HTERT RPE-1 (cell line): Measurements from ENCODE around the gene VPS13D.
"Not testable (repeated sequence)": the region's sequence is repeated elsewhere in the genome, so short reads cannot be mapped to it uniquely, and the experiment has no call there.

ENCODE experiments used
- in situ Hi-C: fragments of 300-500 bp; cut with MboI; formaldehyde crosslinking; loops from 4 replicates; pipeline ENCODE4 v1.14.3; 2020; ENCODE audit warnings: low sequenced_read_pairs

The VPS13D gene

DNA sequence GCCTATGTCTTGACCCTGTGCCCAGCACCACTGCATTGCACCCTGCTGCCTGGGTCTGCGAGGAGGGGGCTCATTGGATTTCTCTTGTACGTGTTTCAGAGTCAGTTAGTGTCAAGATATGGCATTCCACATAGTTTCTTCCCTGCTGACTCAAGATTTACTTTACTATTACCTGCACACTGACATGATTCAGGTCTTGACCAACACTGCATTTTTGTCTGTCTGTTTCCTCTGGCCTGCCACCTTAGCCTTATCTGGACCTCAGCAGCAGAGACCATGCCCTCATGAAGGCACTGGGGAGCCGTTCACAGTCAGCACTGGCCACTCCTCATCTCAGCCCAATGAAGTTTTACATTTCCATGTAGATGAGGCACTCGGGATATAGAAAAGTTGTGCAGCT is 232.8 kb downstream of the VPS13D start:
- in situ Hi-C loops, result no loop called here

DNA sequence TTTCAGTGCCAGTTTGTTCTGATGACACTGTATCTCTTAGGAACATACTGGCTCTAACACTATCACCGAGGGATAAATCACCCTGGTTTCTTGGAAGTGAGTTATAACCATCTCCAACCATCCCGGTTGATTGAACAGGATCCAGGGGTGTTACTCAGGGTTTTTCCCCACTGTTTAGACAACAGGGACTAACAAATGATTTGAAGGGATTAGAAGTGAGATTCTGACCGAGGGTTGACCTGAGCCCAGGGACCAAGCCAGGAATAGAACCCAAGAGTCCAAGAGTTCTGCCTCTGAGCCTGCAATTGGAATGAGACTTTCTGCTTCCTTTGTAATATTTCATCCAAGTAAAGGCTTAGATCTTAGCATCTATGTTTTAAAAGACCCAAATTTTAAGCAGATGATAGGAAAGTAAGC is 234.2 kb downstream of the VPS13D start:
- in situ Hi-C loops, result no loop called here

DNA sequence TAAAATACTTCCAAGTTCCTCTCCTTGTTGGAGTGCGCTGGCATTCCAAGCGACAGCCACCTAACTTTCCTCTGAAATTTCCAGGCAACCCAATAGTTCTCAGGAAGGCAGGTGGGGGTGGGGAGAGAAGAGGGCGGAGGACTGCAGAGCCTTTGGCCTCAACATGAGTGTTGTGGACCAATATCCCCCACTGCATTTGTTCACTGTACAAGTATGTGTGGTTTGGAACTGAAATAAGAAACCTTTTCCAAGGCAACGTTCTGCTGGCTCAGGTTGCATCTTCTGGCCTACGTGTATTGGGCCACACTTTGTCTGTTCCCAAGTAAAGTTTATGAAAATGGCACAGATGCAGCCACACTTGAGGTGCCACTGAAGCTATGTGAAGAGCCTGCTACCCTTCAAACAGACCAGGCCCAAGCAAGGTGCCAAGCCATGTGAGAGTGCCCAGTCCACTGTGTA is 234.8 kb downstream of the VPS13D start:
- in situ Hi-C loops, result no loop called here

DNA sequence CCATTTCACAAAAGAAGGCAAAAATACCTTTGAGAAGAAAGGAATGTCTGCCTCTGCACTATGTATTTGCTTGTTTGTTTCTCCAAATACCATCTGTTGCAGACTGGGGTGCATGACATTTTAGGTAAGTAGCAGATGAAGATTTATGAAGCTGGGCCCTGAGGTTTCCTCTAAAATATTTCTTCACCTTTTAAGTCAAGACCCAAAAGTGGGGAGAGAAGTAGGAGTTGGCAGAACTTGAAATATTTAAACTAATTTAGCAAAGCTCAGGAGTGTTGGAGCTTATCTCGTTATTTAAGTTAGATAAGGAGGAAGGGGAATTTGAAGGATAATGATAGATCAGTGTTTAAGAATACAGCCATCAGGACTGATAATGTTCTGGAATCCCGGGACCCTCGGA is 235.3 kb downstream of the VPS13D start:
- in situ Hi-C loops, result no loop called here

DNA sequence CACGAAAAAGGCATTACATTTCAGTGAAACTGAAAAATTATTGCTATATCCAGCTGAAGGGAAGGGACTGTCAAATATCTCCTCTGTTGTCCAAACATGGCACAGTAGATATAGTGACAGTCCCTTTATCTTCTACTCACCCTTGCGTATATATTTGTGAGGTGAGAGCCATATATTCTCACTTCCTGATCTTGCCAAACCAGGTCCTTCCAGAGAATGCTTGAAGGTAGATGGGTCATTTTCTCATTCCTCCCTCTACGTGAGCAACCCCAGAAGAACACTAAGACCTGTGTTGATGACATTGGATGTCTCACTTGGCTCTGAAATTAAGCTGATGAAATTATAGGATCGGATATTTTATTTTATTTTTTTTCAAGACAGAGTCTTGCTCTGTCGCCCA is 237.0 kb downstream of the VPS13D start:
- in situ Hi-C loops, result no loop called here

DNA sequence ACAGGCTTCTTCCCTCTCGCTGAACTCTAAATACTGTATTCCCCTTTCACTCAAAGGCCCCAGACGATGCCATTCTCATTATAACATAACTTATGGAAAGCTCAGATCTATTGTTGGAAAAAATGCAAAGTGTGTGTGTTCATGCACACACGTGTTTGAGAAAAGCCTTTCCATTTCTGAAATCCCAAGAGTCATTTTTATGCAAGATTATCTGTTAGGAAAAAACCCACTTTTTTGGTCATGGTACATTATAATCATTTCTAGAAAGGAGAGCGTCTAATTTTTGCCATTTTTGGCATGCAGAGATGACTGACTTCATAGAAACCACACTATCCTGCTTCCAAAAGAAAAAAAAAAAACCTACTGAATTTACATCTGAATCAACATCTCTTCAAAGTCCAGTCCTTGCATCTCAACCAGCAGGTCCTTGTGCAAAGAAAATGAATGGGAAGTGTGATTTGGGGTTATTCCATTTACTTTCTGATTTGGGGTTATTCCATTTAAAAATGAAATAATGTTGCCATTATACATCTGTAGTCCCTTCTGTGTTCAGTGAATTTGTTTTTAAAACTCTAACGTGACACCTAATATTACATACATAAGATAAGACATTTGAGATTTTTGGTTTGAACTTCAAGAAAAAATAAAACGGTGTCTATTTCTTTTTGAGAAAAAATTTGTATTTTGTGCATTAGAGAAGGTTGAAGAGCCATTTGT is 237.9 kb downstream of the VPS13D start:
- in situ Hi-C loops, result no loop called here

DNA sequence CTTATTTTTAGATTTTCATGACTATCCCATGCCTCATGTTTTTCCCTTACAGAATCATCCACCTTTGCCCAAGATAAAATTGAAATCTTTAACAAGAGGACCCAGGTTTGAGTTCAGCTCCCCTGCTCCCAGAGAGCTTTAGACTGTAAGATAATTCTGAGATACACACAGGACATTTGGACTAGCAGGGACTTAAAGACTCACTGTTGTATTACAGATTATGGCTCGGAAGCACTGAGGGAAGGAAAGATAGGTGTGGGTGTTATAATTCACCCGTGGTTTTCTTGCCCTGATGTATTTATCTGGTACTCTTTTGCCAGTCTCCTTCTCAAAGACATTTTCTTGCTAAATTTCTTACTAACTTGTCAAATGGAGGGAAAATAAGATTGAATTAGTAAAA is 238.5 kb downstream of the VPS13D start:
- in situ Hi-C loops, result no loop called here

DNA sequence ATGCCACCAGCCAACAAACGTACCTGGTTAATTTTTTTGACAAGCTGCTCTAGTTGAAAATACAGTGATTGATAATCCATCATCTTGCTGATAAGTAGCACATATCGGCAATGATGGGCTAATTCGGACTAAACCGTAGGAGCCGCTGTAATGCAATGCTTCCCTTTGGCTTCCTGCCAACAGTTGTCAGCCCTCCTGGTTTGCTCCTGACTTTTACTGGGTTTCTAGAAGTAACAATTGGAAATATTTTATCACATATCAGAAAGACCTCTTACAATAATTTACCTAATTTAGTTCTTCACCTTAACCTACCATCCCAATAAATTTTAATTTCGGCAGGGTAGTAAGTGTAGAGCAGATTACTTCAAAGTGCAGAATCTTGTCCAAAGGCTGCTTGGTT is 239.7 kb downstream of the VPS13D start:
- in situ Hi-C loops, result no loop called here

DNA sequence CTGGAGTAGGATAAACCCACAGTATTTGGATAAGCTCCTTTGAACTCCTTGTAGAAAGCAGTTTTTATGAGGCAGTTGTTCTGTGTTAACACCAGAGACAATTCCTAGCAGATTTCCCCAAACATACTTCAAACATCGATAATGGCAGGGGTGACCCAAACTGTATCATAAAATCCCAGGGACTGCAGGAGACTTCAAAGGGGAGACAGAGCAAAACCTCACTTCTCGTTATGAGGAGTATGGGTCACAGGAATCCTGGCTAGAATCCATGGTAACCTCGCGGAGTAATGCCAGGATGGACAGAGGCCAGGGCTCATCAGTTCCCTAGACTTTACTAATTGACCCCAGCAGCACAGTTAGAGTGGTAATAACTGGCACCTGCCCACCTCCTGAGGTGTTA is 240.2 kb downstream of the VPS13D start:
- in situ Hi-C loops, result no loop called here

DNA sequence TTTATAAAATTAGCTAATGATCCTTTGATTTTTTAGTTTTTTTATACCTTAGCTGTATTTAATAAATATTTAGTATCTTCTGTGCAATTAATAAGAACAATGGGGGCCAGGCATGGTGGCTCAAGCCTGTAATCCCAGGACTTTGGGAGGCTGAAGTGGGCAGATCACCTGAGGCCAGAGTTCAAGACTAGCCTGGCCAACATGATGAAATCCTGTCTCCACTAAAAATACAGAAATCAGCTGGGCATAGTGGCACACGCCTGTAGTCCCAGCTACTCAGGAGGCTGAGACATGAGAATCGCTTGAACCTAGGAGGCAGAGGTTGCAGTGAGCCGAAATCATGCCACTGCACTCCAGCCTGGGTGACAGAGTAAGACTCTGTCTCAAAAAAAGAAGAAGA is 241.1 kb downstream of the VPS13D start:
- in situ Hi-C loops, result not testable (repeated sequence)

DNA sequence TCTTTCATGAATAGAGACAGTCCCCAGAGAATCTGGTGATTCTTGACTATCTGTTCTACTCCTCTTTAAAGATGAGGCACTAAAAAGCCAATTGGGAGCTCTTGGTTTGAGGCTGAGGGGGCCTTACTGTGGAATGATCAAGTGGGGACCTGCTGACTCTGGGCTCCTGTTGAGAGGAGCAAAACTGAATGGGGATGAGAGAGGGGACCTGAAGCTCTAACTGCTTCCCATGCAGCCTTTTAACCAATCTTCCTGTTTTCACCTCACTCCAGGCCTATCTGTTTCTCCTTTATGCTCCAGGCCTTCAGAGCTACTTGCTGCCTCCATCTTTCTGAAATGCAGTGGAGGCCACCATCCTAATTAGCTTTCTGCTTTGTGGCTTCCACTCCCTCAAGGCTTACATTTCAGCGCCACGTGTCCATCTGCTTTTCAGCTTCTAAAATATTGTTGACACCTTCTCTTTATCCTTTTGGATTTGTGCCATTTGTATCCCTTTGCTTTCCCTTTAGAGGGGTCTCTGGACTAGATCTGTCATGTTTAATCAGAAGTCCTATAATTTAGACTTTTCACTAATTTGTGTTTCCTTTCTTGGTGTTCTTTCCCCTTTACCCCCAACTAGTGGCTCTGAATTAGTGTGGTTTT is 242.4 kb downstream of the VPS13D start:
- in situ Hi-C loops, result no loop called here

DNA sequence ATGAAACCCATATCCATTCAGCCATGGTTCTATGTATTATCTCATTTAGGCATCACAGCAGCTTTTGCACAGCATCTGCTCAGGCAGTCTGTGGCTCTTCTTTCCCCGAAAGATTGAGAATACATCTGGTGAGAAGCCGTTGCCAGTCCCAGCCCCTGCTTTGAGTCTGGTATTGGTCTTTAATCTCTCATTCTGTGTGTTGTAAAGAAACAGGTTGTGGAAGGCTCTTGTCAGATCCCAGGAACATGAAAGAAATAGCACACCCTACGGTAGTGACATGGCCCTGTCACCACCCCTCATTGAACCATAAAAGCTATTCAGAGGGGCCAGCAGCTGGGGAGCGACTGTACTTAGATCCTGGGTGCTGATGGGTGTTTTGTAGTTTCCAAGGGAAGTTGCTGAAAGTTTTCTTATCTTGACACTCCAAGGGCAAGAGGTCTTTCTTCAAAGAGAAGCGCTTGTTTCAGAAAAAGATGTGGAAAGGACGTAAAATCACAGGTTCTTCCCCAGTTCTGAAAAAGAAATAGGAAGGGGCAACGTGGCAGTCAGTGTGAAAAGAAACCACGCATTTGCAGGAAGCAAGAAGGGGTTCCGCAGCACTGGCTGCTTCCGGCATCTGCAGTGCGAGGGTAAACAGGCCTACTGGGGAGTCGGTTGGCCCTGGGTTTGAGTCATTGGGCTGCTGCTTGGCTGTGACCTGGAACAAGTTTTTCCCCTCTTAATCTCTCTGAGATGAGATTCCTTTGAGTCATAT is 243.1 kb downstream of the VPS13D start:
- in situ Hi-C loops, result no loop called here

DNA sequence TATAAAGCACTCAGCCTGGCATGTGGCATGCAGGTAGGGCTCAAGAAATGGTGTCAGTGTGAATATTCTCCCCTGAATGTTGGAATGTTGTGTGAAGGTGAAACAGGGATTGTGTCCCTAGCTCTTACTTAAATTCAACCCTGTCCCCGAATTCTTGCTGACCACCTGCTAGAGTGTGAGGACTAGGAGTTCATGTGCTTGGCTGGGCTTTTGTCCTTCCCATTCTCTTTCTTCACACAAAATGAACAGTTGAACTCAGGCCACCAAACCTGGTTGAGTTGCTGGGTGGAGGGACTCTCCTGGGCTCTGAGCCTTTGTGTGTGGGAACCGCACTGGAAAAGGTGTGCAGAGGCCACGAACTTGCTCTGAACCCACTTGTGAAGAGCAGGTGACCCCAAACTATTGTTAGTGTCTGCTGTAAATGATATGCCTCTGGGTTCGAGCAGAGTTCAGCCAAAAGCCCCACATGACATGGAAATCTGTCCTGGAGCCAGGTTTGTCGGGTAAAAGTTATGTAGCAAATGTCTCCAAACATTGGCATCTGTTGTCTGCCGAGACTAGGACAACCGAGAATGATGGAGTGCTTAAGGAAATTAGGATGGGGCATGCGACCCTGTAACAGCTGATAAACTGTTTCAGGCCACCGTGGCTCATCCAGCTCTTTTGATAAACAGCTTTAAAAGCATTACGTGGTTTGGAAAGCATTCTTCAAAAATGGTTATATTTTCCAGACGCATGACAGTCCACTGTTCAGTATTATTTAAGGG is 243.9 kb downstream of the VPS13D start:
- in situ Hi-C loops, result no loop called here

DNA sequence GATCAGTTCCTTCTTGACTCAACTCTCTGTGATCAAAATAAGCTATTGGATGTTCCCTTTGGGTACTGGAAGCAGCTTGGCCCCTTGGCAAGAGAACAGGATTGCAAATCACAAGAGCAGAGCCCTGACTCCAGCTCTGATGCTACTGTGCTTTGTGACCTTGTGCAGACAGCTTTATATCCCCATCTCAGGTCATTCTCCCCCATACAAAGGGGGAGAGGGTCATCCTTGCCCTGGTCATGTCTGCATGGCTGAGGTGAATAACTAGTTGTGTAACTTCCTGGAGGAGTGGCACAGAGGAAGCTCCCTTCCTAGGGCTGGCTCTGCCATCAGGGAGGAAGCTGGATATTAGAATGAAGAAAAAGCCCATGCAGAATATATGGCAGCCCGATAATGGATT is 245.3 kb downstream of the VPS13D start:
- in situ Hi-C loops, result no loop called here

DNA sequence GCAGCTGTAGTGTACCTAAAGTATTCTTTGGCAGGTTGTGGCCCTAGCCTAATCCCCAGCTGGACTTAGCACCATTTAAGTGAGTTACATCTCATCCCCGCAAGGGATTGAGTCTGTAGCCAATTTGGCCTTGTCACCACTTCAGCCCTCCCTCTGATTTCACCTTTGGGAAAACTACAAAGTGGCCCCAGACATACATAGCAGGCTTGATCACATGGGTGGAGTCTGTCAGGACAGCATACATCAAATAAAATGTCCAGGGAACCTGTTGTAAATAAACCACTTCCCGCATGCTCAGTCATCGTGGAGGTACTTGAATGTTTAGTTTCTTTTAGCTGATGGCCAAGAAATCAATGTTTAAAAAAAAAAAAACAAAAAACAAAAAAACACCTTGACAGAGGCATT is 245.7 kb downstream of the VPS13D start:
- in situ Hi-C loops, result no loop called here

DNA sequence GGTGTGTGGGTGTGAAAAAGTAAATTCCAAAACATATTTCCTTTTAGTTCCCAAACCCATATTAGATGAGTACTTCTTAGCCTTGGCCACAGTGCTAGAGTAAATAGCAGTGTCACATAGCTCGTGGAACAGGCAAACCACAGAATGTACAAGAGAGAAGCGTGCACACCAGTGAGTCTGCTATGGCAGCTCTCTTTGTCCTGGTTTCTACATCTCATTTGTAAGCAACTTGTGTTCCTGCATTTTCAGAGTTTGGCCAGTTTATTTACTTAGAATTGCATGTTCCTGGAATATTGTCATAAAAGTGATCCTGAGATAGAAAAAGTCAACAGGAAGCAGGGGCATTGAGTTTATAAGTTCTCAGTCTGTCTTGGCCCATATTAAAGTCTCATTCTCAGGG is 246.1 kb downstream of the VPS13D start:
- in situ Hi-C loops, result no loop called here

DNA sequence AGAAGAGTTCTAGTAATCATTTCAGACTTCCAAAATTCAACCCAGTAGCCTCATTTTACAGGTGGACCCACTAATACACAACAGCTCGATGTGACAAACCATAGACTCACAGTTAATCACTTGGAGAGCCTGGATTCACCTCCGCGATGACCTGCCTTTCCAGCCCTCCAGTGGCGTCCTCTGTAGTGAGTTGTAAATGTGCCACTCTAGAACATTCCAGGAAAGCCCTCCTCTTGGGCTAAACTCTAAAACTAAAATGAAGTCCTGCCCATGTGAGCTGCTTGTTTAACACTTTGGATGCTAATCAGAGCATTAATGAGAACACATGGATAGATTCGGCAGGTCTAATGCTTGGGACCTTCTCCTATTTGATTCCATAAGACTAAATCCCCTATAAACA is 247.5 kb downstream of the VPS13D start:
- in situ Hi-C loops, result no loop called here

DNA sequence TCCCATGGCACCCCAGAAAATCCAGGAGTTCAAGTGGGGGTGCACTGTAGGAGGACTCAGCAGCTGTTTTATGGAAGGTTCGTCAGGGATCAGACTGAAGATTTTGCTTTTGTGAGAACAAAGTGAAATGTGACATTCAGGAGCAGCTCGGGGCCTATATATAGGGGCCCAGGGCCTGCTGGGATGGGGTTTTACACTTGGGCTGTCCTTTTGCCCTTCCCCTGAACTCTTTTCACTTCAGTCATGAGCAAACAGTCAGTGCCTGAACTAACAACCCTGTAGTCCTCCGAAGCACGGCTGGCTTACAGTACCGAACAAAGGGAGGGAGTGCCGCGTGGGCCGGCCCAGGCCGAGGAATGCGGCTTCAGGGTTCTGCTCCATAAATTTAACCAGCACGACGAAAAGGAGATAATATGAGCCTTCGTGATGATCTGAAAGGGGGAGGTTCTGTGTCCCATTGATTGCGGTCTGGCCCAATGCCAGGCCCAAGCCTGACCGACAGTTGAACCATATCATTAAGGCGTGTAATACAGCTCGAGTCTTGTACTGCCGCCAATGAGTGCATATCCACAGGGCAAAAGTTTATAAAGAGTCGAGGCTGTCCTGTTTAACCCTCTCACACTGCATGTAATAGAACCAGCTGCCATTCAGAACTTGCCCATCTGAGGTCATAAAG is 248.2 kb downstream of the VPS13D start:
- in situ Hi-C loops, result no loop called here

DNA sequence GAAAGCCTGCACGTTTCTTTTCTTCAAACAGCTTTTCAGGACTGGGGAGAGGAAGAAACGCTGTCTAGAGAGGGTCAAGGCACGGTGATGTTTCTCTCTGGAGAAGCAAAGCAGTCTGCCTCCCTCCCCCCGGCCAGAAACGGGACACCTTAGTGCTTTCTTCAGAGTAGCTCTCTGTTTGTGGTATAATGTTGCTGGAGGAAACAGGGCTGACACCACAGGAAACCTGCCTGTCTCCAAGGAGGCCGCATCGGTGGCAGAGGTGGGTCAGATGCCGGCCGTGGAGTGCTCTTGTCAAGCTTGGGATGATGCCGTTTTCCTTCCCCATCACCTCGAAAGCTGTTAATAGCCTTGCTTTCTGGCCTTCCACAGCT is 248.8 kb downstream of the VPS13D start:
- in situ Hi-C loops, result no loop called here

DNA sequence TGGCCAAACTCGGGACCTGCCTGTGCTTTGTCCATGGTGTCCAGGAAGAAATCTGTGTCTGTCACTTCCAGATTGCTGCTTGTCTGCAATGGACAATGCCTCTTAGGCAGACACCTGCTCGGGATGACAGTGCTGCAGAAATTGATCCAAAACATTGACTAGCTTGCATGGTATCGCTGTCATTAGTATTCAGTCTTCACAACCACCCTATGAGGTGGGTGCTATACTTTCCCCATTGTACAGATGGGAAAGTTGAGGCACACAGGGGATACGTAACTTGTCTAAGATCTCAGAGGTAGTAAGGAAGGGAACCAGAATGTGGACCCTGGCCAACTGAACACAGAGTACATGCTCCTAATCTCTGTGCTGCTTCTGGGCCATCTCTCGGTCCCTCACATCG is 249.5 kb downstream of the VPS13D start:
- in situ Hi-C loops, result no loop called here

DNA sequence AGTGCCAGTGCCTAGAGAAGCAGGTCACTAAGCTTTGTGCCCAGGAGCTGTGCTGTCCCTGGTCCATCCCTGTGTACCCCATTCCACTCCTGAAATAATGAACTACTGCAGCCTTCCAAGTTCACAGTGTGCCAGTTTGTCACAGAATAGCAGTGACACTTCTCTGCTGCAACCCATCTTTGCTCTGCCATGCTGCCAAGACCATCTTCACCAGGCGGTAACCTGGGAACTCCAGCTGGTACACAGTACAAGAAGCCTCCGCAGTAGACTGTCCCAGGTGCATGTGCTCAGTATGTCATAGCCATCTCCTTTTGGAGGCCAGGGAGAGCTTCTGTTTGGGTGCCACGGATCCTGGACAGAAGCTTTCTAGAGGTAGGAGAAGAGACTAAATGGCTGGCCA is 250.2 kb downstream of the VPS13D start:
- in situ Hi-C loops, result no loop called here
